OCI-LY3 (cell line): ENCODE data around the gene SNX15.

ENCODE experiments used
- EZH2phosphoT487 ChIP-seq: fragments of 200-600 bp; shearing (Covaris generic); IDR thresholded peaks from 2 replicates; pipeline ENCODE4 v1.6.1; 2018; ENCODE audit warnings: antibody characterized with exemption, mixed run types, low read depth
- TF ChIP-seq, protein P1 (sequence below): fragments of 200-600, 300-600 bp; sonication (generic); IDR thresholded peaks from 2 replicates; pipeline ENCODE4 v1.5.1; 2014; ENCODE audit warnings: antibody characterized with exemption, low read length, low read depth

DNA sequence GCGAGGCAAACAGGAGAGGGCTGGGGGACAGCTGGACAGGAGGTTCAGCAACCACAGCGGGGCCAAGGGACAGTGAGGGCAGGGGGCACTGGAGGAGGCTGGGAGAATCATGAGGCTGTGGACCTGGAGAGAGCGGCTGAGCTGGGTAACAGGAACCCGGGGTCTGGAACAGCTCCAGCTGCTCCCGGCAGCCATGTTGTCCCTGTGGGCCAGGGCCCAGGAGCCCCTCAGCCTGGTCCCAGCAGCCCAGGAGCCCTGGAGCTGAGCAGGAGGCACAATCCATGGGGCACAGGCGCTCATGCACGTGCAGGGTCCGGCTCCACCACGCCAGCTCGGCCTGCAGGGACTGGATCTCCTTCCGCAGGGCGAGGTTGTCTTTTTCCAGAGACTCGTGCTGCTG is 37.8 kb upstream of the SNX15 start:
- TF ChIP-seq, protein P1, sequence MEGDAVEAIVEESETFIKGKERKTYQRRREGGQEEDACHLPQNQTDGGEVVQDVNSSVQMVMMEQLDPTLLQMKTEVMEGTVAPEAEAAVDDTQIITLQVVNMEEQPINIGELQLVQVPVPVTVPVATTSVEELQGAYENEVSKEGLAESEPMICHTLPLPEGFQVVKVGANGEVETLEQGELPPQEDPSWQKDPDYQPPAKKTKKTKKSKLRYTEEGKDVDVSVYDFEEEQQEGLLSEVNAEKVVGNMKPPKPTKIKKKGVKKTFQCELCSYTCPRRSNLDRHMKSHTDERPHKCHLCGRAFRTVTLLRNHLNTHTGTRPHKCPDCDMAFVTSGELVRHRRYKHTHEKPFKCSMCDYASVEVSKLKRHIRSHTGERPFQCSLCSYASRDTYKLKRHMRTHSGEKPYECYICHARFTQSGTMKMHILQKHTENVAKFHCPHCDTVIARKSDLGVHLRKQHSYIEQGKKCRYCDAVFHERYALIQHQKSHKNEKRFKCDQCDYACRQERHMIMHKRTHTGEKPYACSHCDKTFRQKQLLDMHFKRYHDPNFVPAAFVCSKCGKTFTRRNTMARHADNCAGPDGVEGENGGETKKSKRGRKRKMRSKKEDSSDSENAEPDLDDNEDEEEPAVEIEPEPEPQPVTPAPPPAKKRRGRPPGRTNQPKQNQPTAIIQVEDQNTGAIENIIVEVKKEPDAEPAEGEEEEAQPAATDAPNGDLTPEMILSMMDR = no peak
- TF ChIP-seq EZH2phosphoT487 = no peak
